Activated T-cell treated with anti-CD3 and anti-CD28 coated beads, Interleukin-2, amount 50 U/mL, for 24 hours (primary cell): ENCODE measurements around the gene FIG4.
"Not testable (repeated sequence)": the region's sequence is repeated elsewhere in the genome, so short reads cannot be mapped to it uniquely, and the experiment has no call there.

Experiments used
- DNase-seq: peaks from one replicate; pipeline ENCODE4 v3.0.0-alpha.2; 2020
- H3K27ac Mint-ChIP-seq: 2 replicates; pipeline ENCODE4 v1.8.0; 2020; ENCODE audit warnings: mild to moderate bottlenecking, mixed read lengths
- H3K27me3 Mint-ChIP-seq: 2 replicates; pipeline ENCODE4 v1.8.0; 2020; ENCODE audit warnings: mixed read lengths
- H3K36me3 Mint-ChIP-seq: 2 replicates; pipeline ENCODE4 v1.8.0; 2020; ENCODE audit warnings: low read depth, mixed read lengths
- H3K4me1 Mint-ChIP-seq: 2 replicates; pipeline ENCODE4 v1.8.0; 2020; ENCODE audit warnings: low read depth, mixed read lengths
- H3K4me3 Mint-ChIP-seq: 2 replicates; pipeline ENCODE4 v1.8.0; 2020; ENCODE audit warnings: mild to moderate bottlenecking, moderate library complexity, mixed read lengths
- H3K9me3 Mint-ChIP-seq: 2 replicates; pipeline ENCODE4 v1.8.0; 2020; ENCODE audit warnings: mixed read lengths

The FIG4 gene

DNA sequence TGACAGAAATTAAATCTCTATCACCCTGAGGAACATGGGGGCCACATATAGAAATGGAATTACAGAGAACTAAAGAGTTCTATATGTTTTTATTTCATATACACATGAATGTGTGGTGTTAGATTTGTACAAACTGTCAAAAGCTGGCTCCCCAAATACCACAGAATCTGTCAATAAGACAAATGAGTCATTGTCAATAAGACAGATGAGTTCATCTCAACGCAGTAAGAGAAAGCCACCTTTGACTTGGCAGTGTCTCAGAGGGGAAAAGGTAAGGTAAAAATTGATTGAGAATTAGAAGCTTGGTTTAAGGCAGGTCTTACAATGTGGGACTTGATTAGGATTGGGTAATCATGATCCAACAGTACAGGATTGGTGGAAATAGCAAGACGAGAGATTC, 162.9 kb downstream of the FIG4 start:
- peaks cover 4% of the 10 kb centered on the region for H3K9me3 Mint-ChIP-seq

DNA sequence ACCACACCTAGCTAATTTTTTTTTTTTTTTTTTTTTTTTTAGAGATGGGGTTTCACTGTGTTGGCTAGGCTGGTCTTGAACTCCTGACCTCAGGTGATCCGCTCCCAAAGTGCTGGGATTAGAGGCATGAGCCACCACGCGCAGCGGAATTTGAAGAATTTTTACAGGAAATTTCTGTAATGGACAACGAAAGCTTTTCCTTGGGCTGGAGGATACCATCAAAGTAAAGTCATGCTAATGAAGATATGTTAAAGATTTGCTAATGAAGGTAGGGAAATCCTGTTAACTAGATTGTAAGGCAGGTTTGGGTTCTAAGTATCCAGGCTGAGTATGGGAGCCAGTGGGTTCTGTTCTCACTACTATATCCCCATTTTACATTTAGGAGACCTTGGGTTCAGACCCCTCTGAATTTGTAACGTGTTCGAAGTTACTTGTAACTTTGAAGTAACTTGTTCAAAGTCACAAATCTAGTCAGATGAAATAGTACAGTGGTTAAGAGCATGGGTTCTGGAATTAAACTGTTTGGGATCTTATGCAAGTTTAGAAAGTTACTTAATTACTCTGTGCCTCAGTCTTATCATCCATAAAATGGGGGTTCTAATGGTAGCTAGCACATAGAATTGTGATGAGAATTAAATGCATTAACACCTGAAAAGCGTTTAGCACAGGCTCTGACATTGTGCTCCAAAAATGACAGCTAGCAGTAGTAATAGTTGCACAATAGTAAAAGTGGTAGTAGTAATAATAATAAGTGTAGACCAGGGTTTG, 163.6 kb downstream of the FIG4 start:
- Mint-ChIP-seq H3K4me3 (no peak overlapping the region), H3K9me3 (peaks cover 4% of the 10 kb centered on the region), H3K4me1 (no peaks in the 10 kb centered on the region), H3K27me3 (no peaks in the 10 kb centered on the region), H3K36me3 (no peaks in the 10 kb centered on the region), H3K27ac (no peak overlapping the region)
- no peak for DNase-seq

More for the DNA sequence above, 162.9 kb downstream of the FIG4 start:
- Mint-ChIP-seq H3K36me3 (no peaks in the 10 kb centered on the region), H3K27ac (no peak overlapping the region), H3K4me3 (no peak overlapping the region), H3K4me1 (no peaks in the 10 kb centered on the region), H3K27me3 (no peaks in the 10 kb centered on the region)
- DNase-seq: no peak

DNA sequence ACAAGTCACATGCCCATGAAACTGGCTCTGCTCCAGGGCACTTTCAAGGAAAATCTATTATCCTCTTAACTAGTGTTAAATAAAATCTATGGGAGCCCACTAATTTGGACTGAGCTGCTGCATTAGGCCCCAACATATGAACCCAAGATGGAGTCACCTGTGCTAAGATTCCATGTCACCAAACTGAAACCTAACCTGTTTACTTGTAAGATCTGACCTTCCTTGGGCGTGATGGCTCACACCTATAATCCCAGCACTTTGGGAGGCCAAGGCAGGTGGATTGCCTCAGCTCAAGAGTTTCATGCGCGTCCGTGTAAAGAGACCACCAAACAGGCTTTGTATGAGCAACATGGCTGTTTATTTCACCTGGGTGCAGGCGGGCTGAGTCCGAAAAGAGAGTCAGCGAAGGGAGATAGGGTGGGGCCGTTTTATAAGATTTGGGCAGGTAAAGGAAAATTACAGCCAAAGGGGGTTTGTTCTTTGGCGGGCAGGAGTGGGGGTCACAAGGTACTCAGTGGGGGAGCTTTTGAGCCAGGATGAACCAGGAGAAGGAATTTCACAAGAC, 164.5 kb downstream of the FIG4 start:
- H3K4me1 Mint-ChIP-seq, H3K9me3 Mint-ChIP-seq, DNase-seq, H3K4me3 Mint-ChIP-seq, H3K27me3 Mint-ChIP-seq, H3K27ac Mint-ChIP-seq, H3K36me3 Mint-ChIP-seq: not testable (repeated sequence)

DNA sequence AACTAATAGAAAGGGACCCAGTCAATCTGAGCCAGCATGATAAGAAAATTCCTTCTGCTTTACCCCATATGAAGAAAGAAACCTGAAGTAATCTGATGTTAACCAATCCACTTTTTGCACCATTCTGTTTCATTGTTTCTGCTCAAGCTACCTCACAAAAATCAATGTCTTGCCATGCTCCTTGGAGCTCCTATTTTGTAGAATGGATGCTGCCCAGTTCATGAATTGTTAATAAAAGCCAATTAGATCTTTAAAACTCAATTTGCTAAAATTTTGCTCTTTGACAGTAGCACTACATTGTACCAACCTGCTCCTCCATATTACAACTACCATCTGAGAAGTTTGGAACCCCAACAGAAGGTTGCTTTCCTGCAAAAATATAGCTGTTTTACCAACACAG, 170.8 kb downstream of the FIG4 start:
- DNase-seq: no peak
- Mint-ChIP-seq H3K4me3 (no peak overlapping the region), H3K9me3 (peaks cover 5% of the 10 kb centered on the region), H3K4me1 (no peaks in the 10 kb centered on the region), H3K36me3 (no peaks in the 10 kb centered on the region), H3K27me3 (peaks cover 7% of the 10 kb centered on the region), H3K27ac (no peak overlapping the region)

DNA sequence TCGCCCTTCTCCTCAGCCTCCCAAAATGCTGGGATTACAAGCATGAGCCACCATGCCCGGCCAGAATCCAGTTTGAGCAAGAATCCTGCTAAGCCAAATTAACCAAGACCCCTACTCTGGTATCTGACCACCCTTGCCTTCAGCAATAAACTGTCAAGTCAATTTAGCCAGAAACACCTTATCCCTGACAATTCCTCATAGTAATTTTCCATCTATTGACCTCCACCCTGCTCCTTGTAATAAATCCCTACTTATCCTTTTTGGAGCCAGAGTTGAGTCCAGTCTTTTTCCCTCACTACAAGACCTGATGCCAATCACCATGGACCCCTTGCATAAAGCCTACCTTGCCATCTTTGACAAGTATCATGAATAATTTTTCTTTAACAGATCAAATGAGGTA, 173.0 kb downstream of the FIG4 start:
- Mint-ChIP-seq H3K27me3 (peaks cover 18% of the 10 kb centered on the region), H3K4me1 (no peaks in the 10 kb centered on the region), H3K36me3 (no peaks in the 10 kb centered on the region), H3K27ac (no peak overlapping the region), H3K9me3 (peaks cover 5% of the 10 kb centered on the region), H3K4me3 (no peak overlapping the region)
- DNase-seq: no peak

DNA sequence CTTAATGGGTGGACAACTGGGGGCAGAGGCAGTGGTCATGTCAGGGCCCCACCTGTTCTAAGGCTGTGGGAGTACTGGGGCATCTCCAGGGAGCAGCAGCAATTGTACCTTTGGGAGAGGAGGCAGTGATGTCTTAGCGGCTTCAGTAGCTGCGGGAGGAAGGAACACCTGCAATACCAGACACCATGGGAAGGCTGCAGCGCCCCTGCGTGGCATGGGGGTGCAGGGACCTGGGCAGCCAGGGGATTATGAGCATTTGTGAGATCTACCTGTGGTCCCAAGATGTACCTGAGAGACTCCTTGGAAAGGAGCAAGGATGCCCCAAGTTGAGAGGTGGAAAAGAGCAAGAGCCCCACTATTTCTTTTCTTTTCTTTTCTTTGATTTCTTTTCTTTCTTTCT, 174.9 kb downstream of the FIG4 start:
- no peak for DNase-seq
- Mint-ChIP-seq H3K27ac (no peak overlapping the region), H3K4me3 (no peak overlapping the region), H3K36me3 (no peaks in the 10 kb centered on the region), H3K27me3 (peaks cover 18% of the 10 kb centered on the region), H3K4me1 (no peaks in the 10 kb centered on the region), H3K9me3 (peaks cover 5% of the 10 kb centered on the region)

DNA sequence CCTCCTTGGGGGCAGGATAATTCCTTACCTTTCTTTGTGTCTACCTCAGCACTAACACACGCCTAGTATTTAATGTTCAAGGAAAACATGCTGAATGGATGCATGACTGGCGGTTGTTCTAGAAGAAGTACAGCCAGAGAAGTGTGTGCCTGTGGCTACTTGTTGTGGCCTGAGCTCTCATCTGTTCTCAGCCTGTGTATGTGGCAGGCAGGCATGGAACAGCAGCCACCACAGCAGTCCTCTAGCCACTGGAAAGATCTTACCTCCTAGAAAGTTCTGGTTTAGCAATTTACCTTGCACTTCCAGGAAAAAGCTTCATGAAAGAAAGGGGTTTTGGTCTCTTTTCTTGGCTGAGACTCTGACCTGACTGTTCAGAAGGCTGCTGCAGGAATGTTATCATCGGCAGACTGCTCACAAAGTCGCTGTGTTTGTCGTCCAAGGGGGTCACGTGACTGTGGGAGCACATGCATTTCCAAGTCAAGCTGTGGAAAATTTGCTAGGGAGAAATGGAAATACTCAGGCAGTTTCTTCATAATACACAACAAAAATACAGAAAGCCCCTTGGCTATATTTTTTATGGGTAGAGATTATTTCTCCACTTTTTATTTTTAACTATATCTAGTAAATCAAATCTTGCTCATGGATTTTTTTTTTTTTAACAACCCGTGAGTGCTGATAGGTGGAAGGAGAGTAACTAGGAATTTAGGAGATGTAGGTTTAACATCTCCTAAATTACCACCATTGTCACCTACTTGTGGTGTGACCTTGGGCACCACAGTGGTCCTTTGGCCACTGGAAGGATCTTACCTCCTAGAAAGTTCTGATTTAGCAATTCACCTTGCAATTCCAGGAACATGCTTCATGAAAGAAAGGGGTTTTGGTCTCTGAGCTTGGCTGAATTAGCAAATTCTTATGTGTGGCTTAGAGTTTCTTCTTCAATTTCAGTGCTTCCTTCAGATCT, 176.2 kb downstream of the FIG4 start:
- Mint-ChIP-seq H3K4me3 (no peak overlapping the region), H3K4me1 (no peaks in the 10 kb centered on the region), H3K27ac (no peak overlapping the region), H3K36me3 (no peaks in the 10 kb centered on the region), H3K27me3 (peaks cover 18% of the 10 kb centered on the region), H3K9me3 (no peaks in the 10 kb centered on the region)
- DNase-seq: no peak

DNA sequence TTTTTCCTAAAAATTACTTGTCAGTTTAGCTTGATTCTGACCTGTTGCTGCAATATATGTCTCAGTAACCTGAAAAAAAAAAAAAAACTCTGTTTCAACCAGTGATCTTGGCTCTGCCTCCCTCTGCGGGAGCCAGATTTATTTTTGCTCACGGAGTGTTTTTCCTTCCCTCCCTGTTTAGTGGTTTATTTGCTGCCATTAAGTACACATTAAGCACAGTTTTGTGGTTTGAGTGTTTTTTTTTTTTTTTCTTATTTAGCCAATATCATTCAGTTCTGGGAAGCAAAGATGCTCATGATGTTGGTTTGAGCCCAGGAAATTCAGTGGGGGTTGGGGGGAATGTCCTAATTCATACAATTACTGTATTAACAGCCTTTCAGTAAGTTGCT, 176.9 kb downstream of the FIG4 start:
- DNase-seq: no peak
- Mint-ChIP-seq H3K27ac (no peak overlapping the region), H3K4me1 (no peaks in the 10 kb centered on the region), H3K4me3 (no peak overlapping the region), H3K27me3 (peaks cover 18% of the 10 kb centered on the region), H3K36me3 (no peaks in the 10 kb centered on the region), H3K9me3 (no peaks in the 10 kb centered on the region)

DNA sequence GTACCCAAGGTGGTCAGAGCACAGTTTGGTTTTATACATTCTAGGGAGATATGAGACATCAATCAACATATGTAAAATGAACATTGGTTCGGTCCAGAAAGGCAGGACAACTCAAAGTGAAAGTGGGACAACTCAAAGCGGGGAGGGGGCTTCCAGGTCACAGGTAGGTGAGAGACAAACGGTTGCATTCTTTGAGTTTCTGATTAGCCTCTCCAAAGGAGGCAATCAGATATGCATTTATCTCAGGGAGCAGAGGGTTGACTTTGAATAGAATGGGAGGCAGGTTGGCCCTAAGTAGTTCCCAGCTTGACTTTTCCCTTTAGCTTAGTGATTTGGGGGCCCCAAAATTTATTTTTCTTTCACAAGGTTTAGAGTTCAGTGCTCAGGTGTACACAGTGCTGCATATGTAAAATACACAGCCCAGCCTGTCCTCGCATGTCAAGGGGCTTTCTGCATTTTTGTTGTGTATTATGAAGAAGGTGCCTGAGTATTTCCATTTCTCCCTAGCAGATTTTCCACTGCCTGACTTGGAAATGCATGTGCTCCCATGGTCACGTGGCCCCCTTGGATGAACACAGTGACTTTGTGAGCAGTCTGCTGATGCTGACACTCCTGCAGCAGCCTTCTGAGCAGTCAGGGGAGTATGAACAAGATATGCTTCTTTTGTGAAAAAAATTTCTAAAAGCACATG, 178.4 kb downstream of the FIG4 start:
- not testable (repeated sequence) for H3K9me3 Mint-ChIP-seq, H3K4me3 Mint-ChIP-seq, DNase-seq, H3K27ac Mint-ChIP-seq, H3K4me1 Mint-ChIP-seq, H3K36me3 Mint-ChIP-seq
- H3K27me3 Mint-ChIP-seq: peaks cover 18% of the 10 kb centered on the region

DNA sequence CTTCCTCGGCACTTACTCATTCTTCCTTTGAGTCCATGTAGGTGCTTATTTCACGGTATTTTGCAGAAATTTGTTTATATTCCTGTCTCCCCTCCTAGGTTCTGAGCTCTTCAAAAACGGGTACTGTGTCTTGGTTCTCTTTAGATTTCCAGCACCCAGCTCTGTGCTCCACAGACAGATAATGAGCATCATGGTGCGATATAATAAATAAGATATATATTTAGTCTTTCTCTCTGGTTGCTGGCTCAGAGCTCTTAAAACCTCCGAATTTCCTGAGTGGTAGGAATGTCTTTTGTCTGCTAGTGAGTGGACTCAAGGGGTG, 179.0 kb downstream of the FIG4 start:
- Mint-ChIP-seq H3K4me1 (no peaks in the 10 kb centered on the region), H3K4me3 (no peak overlapping the region), H3K9me3 (no peaks in the 10 kb centered on the region), H3K36me3 (no peaks in the 10 kb centered on the region), H3K27me3 (peaks cover 18% of the 10 kb centered on the region), H3K27ac (no peak overlapping the region)
- DNase-seq: no peak

DNA sequence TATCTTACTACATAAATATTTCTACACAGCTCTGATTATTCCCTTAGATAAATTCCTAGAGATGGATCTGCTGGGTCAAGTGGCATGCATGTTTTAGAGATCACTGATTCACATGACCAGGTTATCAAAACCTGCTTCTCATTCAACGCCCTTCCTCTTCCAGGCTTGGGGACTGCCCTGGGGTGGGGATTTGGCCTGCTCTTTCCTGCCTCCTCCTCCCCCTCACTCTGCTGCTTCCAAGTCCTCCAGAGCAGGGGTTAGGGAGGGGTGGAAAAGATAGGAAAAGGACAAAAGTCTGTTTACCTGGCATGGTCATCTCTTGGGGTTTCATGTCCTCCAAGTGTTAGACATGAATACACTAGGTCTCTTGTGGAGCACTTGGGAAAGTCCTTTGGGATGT, 181.5 kb downstream of the FIG4 start:
- H3K27ac Mint-ChIP-seq: no peak overlapping the region
- H3K4me1 Mint-ChIP-seq: no peaks in the 10 kb centered on the region
- no peak for DNase-seq
- peaks cover 9% of the 10 kb centered on the region for H3K27me3 Mint-ChIP-seq
- H3K4me3 Mint-ChIP-seq: no peak overlapping the region
- no peaks in the 10 kb centered on the region for H3K36me3 Mint-ChIP-seq
- no peaks in the 10 kb centered on the region for H3K9me3 Mint-ChIP-seq

DNA sequence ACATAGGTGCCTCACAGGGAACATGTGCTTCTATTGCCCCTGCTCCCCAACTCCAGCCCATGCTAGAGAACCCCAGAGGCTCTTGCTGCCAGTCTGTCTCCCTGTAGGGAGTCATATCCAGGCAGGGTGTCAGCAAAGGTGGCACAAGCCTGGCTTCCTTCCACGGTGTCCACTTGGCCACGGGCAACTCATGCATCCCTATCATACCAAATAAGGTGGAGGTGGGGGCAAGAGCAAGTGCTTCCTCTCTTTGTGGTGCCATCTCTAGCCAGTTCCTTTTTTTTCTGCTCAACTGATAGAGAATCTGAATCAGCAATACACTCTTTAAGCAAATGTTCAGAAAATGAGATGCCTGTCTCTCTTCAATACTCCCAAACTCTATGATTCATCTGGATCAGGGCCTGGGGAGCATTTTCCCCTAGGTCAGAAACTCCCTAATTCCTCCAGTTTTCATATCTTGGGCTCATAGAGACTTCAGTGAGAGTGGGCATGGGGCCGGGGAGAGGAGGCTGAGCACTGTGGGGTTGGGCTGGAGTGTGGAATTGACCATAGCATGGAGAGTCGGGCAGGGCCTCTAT, 182.0 kb downstream of the FIG4 start:
- Mint-ChIP-seq H3K27ac (no peak overlapping the region), H3K27me3 (peaks cover 9% of the 10 kb centered on the region), H3K36me3 (no peaks in the 10 kb centered on the region), H3K4me1 (no peaks in the 10 kb centered on the region), H3K9me3 (no peaks in the 10 kb centered on the region), H3K4me3 (no peak overlapping the region)
- DNase-seq: no peak

DNA sequence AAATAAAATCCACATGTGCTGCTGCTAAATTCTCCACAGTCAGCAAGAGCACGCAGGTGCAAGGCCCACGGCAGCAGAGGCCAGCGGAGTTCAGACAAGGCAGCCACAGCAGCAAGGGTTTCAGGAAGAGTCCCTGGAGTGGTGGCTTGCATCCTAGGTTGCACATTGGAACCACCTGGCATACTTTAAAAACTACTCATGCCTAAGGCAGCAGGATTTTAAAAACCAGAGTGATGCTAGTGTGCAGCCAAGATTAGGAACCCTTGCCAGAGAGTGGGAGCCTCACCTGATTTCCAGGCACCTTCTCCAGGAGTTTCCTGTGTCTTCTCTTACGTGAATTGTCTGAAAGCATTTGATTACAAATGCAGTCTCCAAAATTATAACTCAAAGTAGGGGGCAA, 183.0 kb downstream of the FIG4 start:
- no peaks in the 10 kb centered on the region for H3K9me3 Mint-ChIP-seq
- H3K4me3 Mint-ChIP-seq: no peak overlapping the region
- H3K4me1 Mint-ChIP-seq: no peaks in the 10 kb centered on the region
- no peaks in the 10 kb centered on the region for H3K36me3 Mint-ChIP-seq
- H3K27ac Mint-ChIP-seq: no peak overlapping the region
- no peak for DNase-seq
- peaks cover 14% of the 10 kb centered on the region for H3K27me3 Mint-ChIP-seq

DNA sequence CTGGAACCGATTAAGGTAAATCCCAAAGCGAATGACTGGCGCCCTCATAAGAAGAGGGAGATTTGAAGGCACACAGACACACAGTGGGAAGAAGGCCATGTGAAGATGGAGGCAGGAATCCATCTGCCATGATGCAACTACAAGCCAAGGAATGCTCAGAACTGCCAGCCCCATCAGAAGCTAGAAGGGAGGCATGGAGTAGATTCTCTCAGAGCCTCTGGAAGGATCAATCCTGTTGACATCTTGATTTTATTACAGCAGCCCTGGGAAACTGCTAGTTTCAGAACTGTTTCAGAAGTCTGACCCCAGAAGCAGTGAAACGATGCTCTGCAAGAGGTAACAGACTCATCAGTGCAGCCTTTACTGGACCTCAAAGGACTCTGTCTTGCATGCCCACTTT, 183.5 kb downstream of the FIG4 start:
- H3K4me3 Mint-ChIP-seq: no peak overlapping the region
- H3K27me3 Mint-ChIP-seq: peaks cover 16% of the 10 kb centered on the region
- H3K4me1 Mint-ChIP-seq: no peaks in the 10 kb centered on the region
- no peak for DNase-seq
- no peaks in the 10 kb centered on the region for H3K9me3 Mint-ChIP-seq
- no peaks in the 10 kb centered on the region for H3K36me3 Mint-ChIP-seq
- H3K27ac Mint-ChIP-seq: no peak overlapping the region
